GM21786 (cell line): ENCODE measurements around the gene PRR15.

Experiments
- ATAC-seq: cut with Tn5 transposase; IDR thresholded peaks from one replicate; pipeline ENCODE4 v1.9.1; 2021; ENCODE audit not compliant: unreplicated experiment

The PRR15 gene

GRCh38 chr7:29607889-29608288, 44.3 kb downstream of the PRR15 start:
- no peak for ATAC-seq

DNA sequence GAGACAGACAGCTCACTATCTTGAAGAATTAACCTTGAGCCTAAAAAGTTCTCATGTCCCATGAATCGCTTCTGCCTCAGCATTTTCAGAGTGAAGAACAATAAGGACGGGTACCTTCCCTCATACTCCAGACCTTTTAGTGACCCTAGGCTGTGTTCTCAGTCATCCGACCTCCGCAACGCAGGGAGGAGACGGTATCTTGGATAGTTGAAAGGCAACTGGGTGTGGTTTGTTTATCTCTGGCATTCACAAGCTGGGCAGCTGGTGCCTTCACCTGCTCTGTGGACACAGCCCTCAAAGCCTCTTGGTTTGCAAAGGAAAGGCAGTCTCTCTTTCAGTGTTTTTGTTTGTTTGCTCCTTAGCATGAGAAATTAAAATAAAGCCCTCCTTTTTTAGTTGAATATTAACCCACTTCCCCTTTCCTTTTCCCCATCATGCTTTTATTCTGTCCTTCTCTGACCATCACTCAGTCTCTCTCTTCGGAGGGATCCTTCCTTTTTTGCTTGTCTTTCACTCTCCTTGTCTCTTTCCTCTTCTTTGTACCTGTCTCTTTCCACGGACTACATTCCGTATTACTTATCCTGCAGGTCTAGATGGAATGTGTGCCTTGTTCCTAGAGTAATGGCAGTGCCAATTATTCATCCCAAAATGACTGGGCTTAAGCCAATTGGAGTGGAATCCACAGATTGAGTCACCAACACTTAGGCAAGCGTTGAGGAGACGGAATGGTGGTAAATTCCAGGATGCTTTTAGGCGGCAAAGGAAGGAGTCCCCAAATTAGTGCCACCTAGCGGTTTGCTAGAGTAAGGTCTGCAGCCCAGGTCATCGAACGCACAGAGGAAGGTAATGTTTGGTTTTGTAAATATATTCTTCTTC, 45.8 kb downstream of the PRR15 start:
- no peak for ATAC-seq

GRCh38 chr7:29610086-29610485, 46.5 kb downstream of the PRR15 start:
- ATAC-seq, result no peak

GRCh38 chr7:29611941-29612544, 48.4 kb downstream of the PRR15 start:
- no peak for ATAC-seq

DNA sequence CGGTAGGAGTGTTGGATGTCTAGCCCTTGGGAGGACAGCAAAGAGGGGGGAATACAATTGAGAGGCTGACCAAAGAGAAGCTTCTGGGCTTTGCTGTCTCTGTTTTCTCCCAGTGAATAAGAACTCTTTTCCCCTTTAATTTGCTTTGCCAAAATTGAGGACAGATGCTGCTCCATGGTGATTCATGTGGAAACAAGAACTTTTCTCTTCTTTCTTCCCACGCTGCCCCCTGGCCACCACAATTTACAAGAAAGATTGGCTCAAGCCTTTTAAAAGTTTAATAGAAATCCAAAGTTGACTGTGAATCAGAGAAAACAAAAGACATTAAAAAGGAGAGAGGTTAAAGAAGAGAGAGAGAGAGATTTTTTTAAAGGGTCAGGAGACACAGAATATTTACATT, 49.0 kb downstream of the PRR15 start:
- ATAC-seq, result no peak

GRCh38 chr7:29613100-29613499, 49.5 kb downstream of the PRR15 start:
- no peak for ATAC-seq

DNA sequence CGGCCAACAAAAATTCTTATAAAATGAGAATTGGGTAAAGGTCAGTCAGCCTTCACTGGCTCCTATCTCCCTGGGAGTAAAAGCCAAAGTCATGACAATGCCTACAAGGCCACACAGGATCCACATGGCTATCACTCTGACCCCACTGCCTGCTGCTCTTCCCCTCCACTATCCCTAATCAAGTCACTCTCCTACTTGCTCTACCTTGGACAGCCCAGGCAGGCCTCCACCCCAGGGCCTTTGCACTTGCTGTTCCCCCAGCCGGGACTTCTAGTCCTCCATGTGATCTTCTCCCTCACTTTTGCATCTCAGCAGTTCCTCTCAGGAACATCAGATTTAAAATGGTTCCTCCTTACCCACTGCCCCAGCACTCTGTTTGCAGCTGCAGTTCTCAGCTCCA, 50.6 kb downstream of the PRR15 start:
- no peak for ATAC-seq
